Measurements from ENCODE around the gene DNAJC5G.
"Not testable (repeated sequence)": the region's sequence is repeated elsewhere in the genome, so short reads cannot be mapped to it uniquely, and the experiment has no call there.

Gene DNAJC5G

DNA sequence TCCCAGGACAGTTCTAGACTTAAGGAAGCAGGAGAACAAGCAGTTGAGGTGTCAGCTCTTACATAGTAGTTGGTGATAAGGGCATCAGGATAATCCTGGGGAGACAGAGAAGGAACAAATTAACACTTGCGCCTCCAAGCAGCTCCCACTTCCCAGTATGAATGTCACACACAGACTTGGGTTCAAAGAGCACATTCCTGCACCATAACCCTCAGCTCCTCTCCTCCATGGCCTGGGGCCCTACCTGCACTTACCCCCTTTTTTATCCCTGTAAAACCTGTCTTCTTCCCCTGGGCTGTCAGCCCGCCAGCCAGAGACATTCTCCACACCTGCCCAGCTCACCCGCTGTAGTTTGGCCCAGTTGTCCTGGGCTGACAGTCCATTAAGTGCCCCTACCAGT, 36.9 kb downstream of the DNAJC5G start:
- no peak for DNase-seq

DNA sequence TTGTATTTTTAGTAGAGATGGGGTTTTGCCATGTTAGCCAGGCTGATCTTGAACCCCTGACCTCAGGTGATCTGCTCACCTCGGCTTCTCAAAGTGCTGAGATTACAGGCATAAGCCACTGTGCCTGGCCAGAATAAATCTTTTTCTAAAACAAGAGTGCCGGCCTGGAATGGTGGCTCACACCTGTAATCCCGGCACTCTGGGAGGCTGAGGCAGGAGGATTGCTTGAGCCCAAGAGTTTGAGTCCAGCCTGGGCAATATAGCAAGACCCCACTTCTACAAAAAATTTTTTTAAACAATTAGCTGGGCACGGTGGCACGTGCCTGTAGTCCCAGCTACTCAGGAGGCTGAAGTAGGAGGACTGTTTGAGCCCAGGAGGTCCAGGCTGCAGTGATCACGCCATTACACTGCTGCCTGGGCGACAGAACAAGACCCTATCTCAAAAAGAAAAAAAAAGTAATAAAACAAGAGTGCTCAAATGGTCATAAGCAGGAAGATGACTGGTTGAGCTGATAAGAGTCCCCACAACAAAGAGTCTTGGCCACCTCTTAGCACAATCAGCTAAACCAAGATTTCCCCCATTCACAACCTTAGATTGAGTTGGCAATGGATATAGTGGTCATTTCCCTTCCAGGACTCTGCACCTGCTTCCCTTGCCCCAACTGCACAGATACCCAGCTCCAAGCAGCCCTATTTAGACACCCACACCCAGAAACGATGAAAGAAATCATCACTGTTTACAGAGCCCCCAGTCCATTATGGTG, 38.8 kb downstream of the DNAJC5G start:
- DNase-seq = no peak

- no peak for DNase-seq
These were observed 39.5 kb downstream of the DNAJC5G start for GRCh38 chr2:27314709-27315108.

- no peak for DNase-seq
These were observed 39.9 kb downstream of the DNAJC5G start for GRCh38 chr2:27315122-27315521.

DNA sequence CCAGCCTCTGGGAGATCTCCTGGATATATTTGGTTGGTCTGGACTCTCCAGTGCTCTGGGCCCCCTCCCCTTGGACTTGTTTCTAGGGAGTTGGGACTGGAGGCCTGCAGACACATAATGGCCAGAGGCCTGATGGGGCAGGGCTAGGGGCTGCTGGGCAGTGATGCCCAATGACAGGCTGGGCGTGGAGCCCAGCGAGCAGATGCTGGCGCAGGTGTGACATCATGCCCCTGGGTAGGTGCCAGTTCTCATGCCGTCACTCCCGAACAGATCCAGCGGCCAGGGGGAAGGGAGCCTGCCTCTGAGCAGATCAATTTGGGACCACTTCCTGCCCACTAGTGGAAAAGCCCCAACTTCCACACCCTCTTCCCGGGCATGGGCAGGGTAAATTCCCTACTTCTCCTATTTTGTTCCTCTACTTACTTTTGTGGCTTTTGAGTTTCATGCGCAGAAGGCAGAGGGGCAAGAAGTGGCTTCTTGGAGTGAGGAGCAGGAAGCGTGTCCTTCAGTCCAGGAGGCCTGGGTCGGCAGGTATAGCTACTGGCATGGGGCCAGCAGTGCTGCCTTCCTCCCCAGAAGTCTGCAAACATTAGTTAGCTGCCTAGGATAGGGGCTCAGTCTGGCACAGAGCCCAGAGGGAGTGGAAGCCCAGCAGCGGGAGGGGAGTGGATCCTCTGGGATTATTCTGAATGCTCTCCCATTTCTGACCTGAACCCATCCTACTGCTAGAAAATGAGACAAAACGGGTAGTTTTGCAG, 41.6 kb downstream of the DNAJC5G start:
- peak; percentile 29 for DNase-seq

GRCh38 chr2:27319839-27320238, 44.6 kb downstream of the DNAJC5G start:
- not testable (repeated sequence) for DNase-seq

DNA sequence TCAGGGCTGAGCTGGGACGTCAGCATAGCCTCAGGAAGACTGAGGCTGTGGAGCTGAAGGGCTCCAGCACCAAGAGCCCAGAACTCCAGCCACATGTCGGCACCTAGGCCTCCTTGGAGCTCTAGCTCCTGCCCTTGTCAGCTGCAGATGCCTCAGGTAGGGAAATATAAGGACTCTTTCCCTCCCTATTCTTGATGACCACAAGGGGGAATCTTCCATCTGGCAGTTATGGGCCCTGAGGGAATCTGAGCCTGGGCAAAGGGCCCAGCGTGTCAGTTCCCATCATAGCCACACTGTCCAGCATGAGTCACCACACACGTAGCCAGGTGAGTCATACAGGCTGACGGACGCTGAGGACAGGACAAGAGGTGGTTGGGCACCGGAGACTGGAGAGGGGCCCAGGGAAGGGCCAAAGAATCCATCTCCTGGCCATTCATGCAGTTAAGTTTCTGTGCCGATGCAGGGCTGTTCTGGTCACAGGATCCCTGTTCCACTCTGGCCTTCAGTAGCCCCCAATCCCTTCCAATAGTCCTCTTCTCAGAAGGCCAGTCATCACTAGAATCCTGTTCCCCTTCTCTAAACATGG, 45.8 kb downstream of the DNAJC5G start:
- no peak for DNase-seq

- no peak for DNase-seq
These were observed 47.1 kb downstream of the DNAJC5G start for GRCh38 chr2:27322301-27322765.

DNA sequence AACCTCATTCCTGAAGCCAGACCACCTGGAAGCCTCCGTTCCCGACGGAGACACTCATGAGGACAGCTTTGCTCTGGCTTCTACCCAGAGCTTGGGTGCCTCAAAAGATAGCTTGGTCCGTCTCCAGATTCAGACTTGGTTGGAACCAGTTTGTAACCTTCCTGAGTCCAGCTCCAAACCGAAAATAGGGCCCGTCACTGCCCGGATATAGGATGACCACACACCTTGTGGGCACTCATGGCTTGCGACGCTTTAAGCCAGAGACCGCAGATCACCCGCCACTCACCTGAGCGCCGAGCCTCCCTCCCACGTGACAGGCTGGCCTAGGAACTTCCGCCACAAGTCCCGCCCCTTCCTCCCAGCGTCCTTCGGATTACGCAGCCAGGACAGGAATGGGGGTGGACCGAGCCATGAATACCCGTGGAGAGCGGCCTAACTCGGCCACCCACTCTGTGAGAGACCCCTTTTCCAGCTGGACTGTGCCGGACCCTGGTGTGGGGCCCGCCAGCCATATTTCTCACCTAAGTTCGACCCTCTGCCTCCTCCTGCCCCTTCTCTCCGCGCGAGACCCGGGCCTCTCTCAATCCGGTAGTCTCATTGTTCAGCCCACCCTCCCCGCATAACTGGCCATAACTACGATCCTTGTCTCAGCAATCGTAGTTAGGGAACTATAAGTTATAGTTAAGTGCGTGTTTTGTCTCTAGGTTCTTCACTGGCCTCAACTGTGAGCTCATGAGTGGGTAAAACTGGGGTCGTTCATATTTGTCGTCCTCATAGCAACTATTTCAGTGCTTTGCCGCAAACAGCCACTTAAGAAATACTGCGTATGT, 47.7 kb downstream of the DNAJC5G start, which contains the start of gene MPV17:
Gene MPV17 (minus strand): TSS at position 332 of the 830 bp plus-strand sequence. CDS start 580 bp downstream, outside the sequence.
- DNase-seq = peak; percentile 91

- DNase-seq = no peak
These were observed 48.5 kb downstream of the DNAJC5G start for GRCh38 chr2:27323596-27324285.

DNA sequence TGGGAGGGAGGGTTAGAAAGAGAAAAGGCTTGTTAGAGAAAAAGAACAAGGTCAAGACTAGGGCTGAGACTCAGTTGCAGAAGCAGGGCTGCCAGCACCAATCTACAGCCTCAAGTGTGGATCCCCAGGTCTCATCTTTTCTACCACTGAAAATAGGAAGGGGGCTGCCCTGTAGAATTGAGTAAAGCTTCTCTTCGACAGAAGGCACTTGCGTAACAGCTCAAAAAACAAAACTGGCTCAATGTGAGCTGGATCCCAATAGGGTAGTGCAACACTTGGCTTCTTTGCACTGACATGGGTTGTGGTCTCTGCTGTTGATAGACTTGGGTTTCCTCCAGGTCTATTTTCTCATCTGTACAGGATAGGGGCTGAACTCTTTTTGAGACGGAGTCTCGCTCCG, 49.5 kb downstream of the DNAJC5G start:
- no peak for DNase-seq

Data from midbrain (tissue), 1 donor.